OCI-LY3 (cell line): Measurements from ENCODE around the gene KDELR1.
A peak's percentile ranks its signal among the peaks of the same experiment; 100 is the strongest.

Experiments used
- H2AFZ ChIP-seq: fragments of 200-600, 300-600 bp; shearing (Covaris generic); 2 replicates; pipeline ENCODE4 v1.6.0; 2014; ENCODE audit warnings: antibody characterized with exemption, low read depth, low read length
- H3K27ac ChIP-seq: fragments of 200-600, 300-600 bp; sonication (generic); 2 replicates; pipeline ENCODE4 v1.5.1; 2014; ENCODE audit warnings: mild to moderate bottlenecking, low read length, moderate library complexity, mixed read lengths
- H3K27me3 ChIP-seq: fragments of 200-600, 300-600 bp; sonication (generic); 2 replicates; pipeline ENCODE4 v1.6.1; 2014; ENCODE audit warnings: low read depth, low read length, mixed read lengths
- H3K36me3 ChIP-seq: fragments of 200-600, 300-600 bp; sonication (generic); replicated peaks from 2 replicates; pipeline ENCODE3; 2014; ENCODE audit warnings: low read depth, low read length, mixed read lengths
- H3K4me1 ChIP-seq: fragments of 300-600, 200-600 bp; sonication (generic); 2 replicates; pipeline ENCODE4 v1.6.1; 2014; ENCODE audit warnings: low read length, mixed read lengths
- H3K4me2 ChIP-seq: fragments of 200-600, 300-600 bp; sonication (generic); 2 replicates; pipeline ENCODE4 v1.6.1; 2014; ENCODE audit warnings: low read length, mixed read lengths
- H3K4me3 ChIP-seq: fragments of 300-600, 200-600 bp; sonication (generic); 2 replicates; pipeline ENCODE4 v1.5.1; 2014; ENCODE audit warnings: antibody characterized with exemption, mild to moderate bottlenecking, low read length, moderate library complexity
- H3K79me2 ChIP-seq: fragments of 300-600, 200-600 bp; shearing (Covaris generic); 2 replicates; pipeline ENCODE4 v1.6.1; 2014; ENCODE audit warnings: mild to moderate bottlenecking, low read length, mixed read lengths
- H3K9ac ChIP-seq: fragments of 300-600, 200-600 bp; shearing (Covaris generic); 2 replicates; pipeline ENCODE4 v1.6.0; 2014; ENCODE audit warnings: mild to moderate bottlenecking, low read length, moderate library complexity
- H3K9me3 ChIP-seq: fragments of 200-600, 300-600 bp; shearing (Covaris generic); 2 replicates; pipeline ENCODE4 v1.6.1; 2014; ENCODE audit warnings: low read length, mixed read lengths; ENCODE audit not compliant: insufficient read depth
- H4K20me1 ChIP-seq: fragments of 200-600, 300-600 bp; sonication (generic); 2 replicates; pipeline ENCODE4 v1.6.1; 2016; ENCODE audit warnings: low read length, mixed read lengths; ENCODE audit not compliant: insufficient read depth
- EZH2phosphoT487 ChIP-seq: fragments of 200-600 bp; shearing (Covaris generic); IDR thresholded peaks from 2 replicates; pipeline ENCODE4 v1.6.1; 2018; ENCODE audit warnings: antibody characterized with exemption, mixed run types, low read depth
- TF ChIP-seq, protein P1 (sequence below): fragments of 200-600, 300-600 bp; sonication (generic); IDR thresholded peaks from 2 replicates; pipeline ENCODE4 v1.5.1; 2014; ENCODE audit warnings: antibody characterized with exemption, low read length, low read depth

The KDELR1 gene

DNA sequence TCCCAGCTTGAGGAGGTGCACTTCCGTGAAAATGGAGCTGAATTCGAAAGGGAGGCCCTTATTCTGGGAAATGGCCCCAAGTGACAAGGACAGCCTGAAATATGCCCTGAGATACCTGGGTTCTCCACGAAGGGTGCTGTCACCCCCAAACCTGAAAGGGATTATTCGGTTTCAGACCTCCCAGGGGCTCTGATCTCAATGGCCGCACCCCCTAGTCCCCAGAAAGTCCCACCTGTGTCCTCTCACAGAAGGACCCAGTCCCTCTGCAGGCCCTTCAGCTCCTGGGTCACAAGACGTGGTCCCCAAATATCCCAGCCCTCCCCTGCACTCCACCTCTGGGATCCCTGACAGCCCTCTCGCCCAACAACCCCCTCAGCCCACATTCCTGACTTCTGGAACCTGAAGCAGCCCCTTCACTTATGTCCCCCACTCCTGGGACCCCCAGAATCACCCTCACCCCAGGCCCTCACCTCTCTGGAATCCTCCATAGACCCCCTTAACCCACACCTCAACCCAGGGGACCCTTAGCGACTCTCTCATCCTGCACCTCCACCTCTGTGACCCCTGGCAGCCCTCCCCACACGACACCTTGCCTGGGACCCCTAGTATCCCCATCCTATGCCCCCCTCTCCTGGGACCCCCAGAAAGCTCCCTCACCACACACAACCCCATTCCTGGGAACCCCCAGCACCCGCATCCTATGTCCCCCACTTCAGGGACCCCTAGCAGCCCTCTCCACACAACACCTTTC lies 26.6 kb downstream of the KDELR1 start:
- Histone ChIP-seq H3K9ac (peak overlapping the region; percentile 98), H3K36me3 (peaks cover 4% of the 10 kb centered on the region), H3K9me3 (no peaks in the 10 kb centered on the region), H4K20me1 (no peaks in the 10 kb centered on the region), H3K79me2 (no peaks in the 10 kb centered on the region), H2AFZ (peak overlapping the region; percentile 54), H3K4me1 (peaks cover 13% of the 10 kb centered on the region), H3K27me3 (no peaks in the 10 kb centered on the region), H3K4me2 (peak overlapping the region; percentile 98), H3K4me3 (peak overlapping the region; percentile 84), H3K27ac (peak overlapping the region; percentile 85)
- TF ChIP-seq EZH2phosphoT487, result no peak
- TF ChIP-seq, protein P1, sequence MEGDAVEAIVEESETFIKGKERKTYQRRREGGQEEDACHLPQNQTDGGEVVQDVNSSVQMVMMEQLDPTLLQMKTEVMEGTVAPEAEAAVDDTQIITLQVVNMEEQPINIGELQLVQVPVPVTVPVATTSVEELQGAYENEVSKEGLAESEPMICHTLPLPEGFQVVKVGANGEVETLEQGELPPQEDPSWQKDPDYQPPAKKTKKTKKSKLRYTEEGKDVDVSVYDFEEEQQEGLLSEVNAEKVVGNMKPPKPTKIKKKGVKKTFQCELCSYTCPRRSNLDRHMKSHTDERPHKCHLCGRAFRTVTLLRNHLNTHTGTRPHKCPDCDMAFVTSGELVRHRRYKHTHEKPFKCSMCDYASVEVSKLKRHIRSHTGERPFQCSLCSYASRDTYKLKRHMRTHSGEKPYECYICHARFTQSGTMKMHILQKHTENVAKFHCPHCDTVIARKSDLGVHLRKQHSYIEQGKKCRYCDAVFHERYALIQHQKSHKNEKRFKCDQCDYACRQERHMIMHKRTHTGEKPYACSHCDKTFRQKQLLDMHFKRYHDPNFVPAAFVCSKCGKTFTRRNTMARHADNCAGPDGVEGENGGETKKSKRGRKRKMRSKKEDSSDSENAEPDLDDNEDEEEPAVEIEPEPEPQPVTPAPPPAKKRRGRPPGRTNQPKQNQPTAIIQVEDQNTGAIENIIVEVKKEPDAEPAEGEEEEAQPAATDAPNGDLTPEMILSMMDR, result no peak

DNA sequence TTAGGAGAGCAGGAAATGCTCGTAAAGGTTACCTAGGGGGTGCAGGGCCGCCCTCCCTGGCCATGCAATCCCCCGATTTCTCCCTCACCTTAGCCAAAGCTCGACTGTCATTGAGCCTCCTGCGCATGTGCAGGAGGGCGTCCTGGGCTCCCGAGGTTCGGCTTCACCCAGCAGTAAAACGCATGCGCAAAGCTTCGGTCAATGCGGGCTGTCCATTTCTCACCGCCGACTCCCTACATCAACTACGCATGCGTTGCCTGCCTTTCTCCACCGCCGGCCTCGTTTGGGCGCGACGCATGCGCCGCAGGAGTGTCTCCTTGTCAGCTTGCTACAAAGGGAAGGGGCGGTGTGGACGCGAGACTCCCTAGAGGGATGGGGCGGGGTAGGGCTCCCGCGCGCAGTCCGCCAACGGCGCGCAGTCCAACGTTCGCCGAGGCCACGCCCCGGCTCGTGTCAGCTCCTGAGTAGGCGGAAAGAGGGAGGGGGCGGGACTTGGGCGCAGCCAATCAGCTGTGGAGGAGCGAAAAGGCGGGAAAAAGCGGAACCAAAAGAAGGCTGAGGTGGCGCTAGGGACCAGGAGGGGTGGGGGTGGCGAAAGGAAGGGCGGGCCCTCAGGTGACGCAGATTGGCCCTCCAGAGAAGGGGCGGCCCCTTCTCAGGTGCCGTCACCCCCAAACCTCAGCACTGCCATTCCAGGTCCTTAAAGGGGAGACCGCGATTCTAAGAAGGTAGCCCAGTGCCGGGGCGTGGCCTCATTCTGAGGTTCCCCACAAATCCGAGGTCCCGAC lies 27.3 kb downstream of the KDELR1 start, which contains the start of the genes SYNGR4 and TMEM143:
Gene SYNGR4 (plus strand): TSS at position 558 of the 788 bp plus-strand sequence. CDS start 1,476 bp downstream, outside the sequence.
Gene TMEM143 (minus strand): TSS at position 131 of the 788 bp plus-strand sequence. CDS start 20 bp downstream, at position 111.
- H4K20me1 ChIP-seq, result no peaks in the 10 kb centered on the region
- H3K4me3 ChIP-seq, result peak within 1 kb of the TSS; percentile 84
- TF ChIP-seq EZH2phosphoT487, result no peak
- TF ChIP-seq, protein P1, result no peak
- no peaks in the 10 kb centered on the region for H3K79me2 ChIP-seq
- H3K4me1 ChIP-seq, result peaks cover 13% of the 10 kb centered on the region
- no peaks in the 10 kb centered on the region for H3K27me3 ChIP-seq
- peak within 1 kb of the TSS; percentile 98 for H3K9ac ChIP-seq
- no peaks in the 10 kb centered on the region for H3K9me3 ChIP-seq
- H2AFZ ChIP-seq, result peak within 1 kb of the TSS; percentile 54
- peak within 1 kb of the TSS; percentile 85 for H3K27ac ChIP-seq
- peaks cover 4% of the 10 kb centered on the region for H3K36me3 ChIP-seq
- H3K4me2 ChIP-seq, result peak within 1 kb of the TSS; percentile 98

DNA sequence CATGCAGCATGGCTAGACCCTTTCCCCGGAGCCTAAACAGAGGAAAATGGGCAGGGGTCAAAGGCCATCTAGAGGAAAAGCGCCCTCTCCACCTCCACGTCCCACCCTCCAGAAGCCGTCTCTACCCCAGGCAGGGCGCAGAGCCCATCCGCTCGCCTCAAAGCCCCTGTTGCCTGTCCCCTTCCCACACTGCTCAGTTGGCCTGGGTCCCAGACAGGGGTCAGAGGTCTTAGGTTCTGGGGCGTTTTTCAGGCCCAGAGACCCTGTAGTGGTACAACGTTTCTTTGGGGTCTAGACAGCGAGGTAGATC lies 27.9 kb downstream of the KDELR1 start:
- Histone ChIP-seq H3K27me3 (no peaks in the 10 kb centered on the region), H3K36me3 (peaks cover 4% of the 10 kb centered on the region), H3K9ac (peak overlapping the region; percentile 97), H3K27ac (peak overlapping the region; percentile 85), H3K79me2 (no peaks in the 10 kb centered on the region), H3K4me2 (peak overlapping the region; percentile 83), H3K4me1 (peaks cover 13% of the 10 kb centered on the region), H3K9me3 (no peaks in the 10 kb centered on the region), H4K20me1 (no peaks in the 10 kb centered on the region), H2AFZ (peak overlapping the region; percentile 29), H3K4me3 (peak overlapping the region; percentile 81)
- TF ChIP-seq, protein P1, result no peak
- TF ChIP-seq EZH2phosphoT487, result no peak
